ENCODE measurements around the gene MAML2. TPM values are rescaled to one million over a fixed set of nuclear protein-coding genes. Genes with fewer than 3 reads are reported as not detected.

The MAML2 gene
- total RNA-seq, 1 experiment from 2014 or later = 2.7 TPM

DNA sequence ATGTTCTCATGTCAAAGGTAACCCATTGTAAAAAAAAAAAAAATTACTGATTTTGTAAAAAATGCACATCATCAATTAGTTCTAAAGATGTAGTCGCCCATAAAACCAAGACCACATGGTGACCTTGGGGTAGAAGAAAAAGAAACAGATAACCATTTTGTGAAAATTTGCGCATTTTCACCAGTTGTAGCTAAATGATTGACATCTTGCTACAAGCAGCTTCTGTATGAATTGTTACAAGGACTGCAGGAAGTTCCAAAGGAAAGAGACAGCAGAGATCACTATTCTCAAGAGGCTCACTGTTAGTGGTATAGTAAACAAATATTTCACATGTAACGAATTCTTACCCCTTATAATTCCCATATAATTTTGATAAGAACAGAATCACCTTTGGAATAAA is 48.7 kb downstream of the MAML2 start:
- Histone ChIP-seq H3K79me1 (ENCODE audit: insufficient read depth, low read depth, low read length, poor library complexity, severe bottlenecking) (peaks cover 2% of the 10 kb centered on the region), H3K4me2 (ENCODE audit: insufficient read depth, insufficient read length, low read length) (no peak overlapping the region), H3K23ac (ENCODE audit: insufficient read length, low read depth, low read length) (no peak overlapping the region), H2AK5ac (ENCODE audit: insufficient read length, low read length) (no peak overlapping the region), H2BK5ac (ENCODE audit: insufficient read length, low read length) (no peak overlapping the region), H2BK120ac (ENCODE audit: low read depth, low read length, poor library complexity, severe bottlenecking) (no peak overlapping the region), H2AFZ (ENCODE audit: low read length) (no peak overlapping the region), H2BK20ac (ENCODE audit: low read depth, low read length, poor library complexity, severe bottlenecking) (no peak overlapping the region), H4K8ac (replicated peaks; ENCODE audit: insufficient read length, low read depth, low read length) (no peak overlapping the region), H4K5ac (ENCODE audit: insufficient read length, low read depth, low read length) (no peak overlapping the region), H3K79me2 (ENCODE audit: insufficient read depth, low read length) (no peaks in the 10 kb centered on the region), H3K27ac (ENCODE audit: insufficient read length, low read depth, low read length) (no peak overlapping the region), H3K23me2 (ENCODE audit: insufficient read length, low read depth, low read length, poor library complexity, severe bottlenecking) (no peaks in the 10 kb centered on the region), H3K56ac (ENCODE audit: insufficient read length, low read depth, low read length) (no peak overlapping the region), H3K9me3 (ENCODE audit: control insufficient read depth, low read depth, low read length) (no peaks in the 10 kb centered on the region), H2BK12ac (ENCODE audit: insufficient read length, low read depth, low read length) (no peak overlapping the region), H4K20me1 (ENCODE audit: control insufficient read depth, insufficient read depth, insufficient read length) (no peaks in the 10 kb centered on the region), H3K18ac (ENCODE audit: insufficient read length, low read depth, low read length) (no peak overlapping the region), H3K27me3 (ENCODE audit: insufficient read depth, low read length) (no peaks in the 10 kb centered on the region), H3K4ac (ENCODE audit: low read depth, low read length) (no peak overlapping the region), H4K91ac (ENCODE audit: insufficient read length, low read depth, low read length) (no peak overlapping the region), H3K4me1 (ENCODE audit: insufficient read depth, low read length) (peaks cover 2% of the 10 kb centered on the region; the same call in 1 of the 2 replicates), H3T11ph (ENCODE audit: low read length) (no peak overlapping the region), H3K14ac (ENCODE audit: insufficient read depth, low read length) (no peak overlapping the region), H2BK15ac (ENCODE audit: low read depth, low read length) (no peak overlapping the region), H3K9ac (ENCODE audit: extremely low read depth, insufficient read length, low read length) (no peak overlapping the region)
- no CpG with 5 or more reads among the region's 3 CpGs for WGBS (ENCODE audit: extremely low coverage, insufficient read length, low lambda C conversion rate)
- H3K27me3 Mint-ChIP-seq (ENCODE audit: low read depth) = no peaks in the 10 kb centered on the region
- H3K27ac Mint-ChIP-seq = 0 out of 7 replicates have a peak overlapping the region, but pooled peaks of 1 of the 3 experiments have one; percentile 22
- H3K4me3 Mint-ChIP-seq = no peak overlapping the region
- H3K9me3 Mint-ChIP-seq = no peaks in the 10 kb centered on the region
- H3K4me1 Mint-ChIP-seq = peaks cover 4 to 7% of the 10 kb centered on the region in 2 experiments
- no peaks in the 10 kb centered on the region for H3K36me3 Mint-ChIP-seq (ENCODE audit: insufficient read depth in 1 of 3, low read depth in 3 of 3)
- TF ChIP-seq CTCF (conservative IDR thresholded peaks at IDR 0.05) = no peak
- no peak for DNase-seq
